ENCODE data around the gene TNPO3. TPM values are rescaled to one million over a fixed set of nuclear protein-coding genes. Genes with fewer than 3 reads are reported as not detected.

TNPO3 gene
- total and polyA plus RNA-seq, 4 donors, result 12.3 to 45.9 (median 25.9) TPM

GRCh38 chr7:128919241-128919640 is 135.7 kb downstream of the TNPO3 start:
- Histone ChIP-seq H3K36me3 (ENCODE audit: control insufficient read depth in 4 of 4, insufficient read depth in 4 of 4, low read length in 4 of 4) (no peaks in the 10 kb centered on the region), H3K4me3 (no peak overlapping the region), H3K9me3 (ENCODE audit: control insufficient read depth in 4 of 4, insufficient read depth in 3 of 4, low read length in 3 of 4) (peaks cover 0 to 12% (median 0%) of the 10 kb centered on the region in 4 donors), H3K9ac (ENCODE audit: insufficient read depth in 1 of 2, low read length in 2 of 2) (no peak overlapping the region), H3K4me1 (ENCODE audit: control insufficient read depth in 5 of 5, insufficient read depth in 5 of 5, low read length in 5 of 5) (peaks cover 0 to 8% (median 0%) of the 10 kb centered on the region in 5 donors), H3K27me3 (ENCODE audit: control insufficient read depth in 3 of 3, insufficient read depth in 3 of 3, low read length in 2 of 3) (peaks cover 2 to 35% (median 25%) of the 10 kb centered on the region in 3 donors), H3K27ac (ENCODE audit: low read depth in 1 of 2, low read length in 1 of 2) (no peak overlapping the region)
- no peak for TF ChIP-seq CTCF (IDR thresholded peaks at IDR 0.05; ENCODE audit: control extremely low read depth, extremely low read depth)
- 85 to 90% methylated on average over 6 of the region's 6 CpGs for whole genome bisulfite sequencing, 2 donors
- ATAC-seq (ENCODE audit: insufficient read depth, low FRiP score), result no peak
- DNase-seq, result no peak

GRCh38 chr7:128918016-128918665 is 136.8 kb downstream of the TNPO3 start:
- Histone ChIP-seq H3K9ac (ENCODE audit: insufficient read depth in 1 of 2, low read length in 2 of 2) (no peak overlapping the region), H3K36me3 (ENCODE audit: control insufficient read depth in 4 of 4, insufficient read depth in 4 of 4, low read length in 4 of 4) (no peaks in the 10 kb centered on the region), H3K4me1 (ENCODE audit: control insufficient read depth in 5 of 5, insufficient read depth in 5 of 5, low read length in 5 of 5) (peaks cover 0 to 8% (median 0%) of the 10 kb centered on the region in 5 donors), H3K27me3 (ENCODE audit: control insufficient read depth in 3 of 3, insufficient read depth in 3 of 3, low read length in 2 of 3) (peaks cover 5 to 40% (median 27%) of the 10 kb centered on the region in 3 donors), H3K27ac (ENCODE audit: low read depth in 1 of 2, low read length in 1 of 2) (no peak overlapping the region), H3K4me3 (no peak overlapping the region), H3K9me3 (ENCODE audit: control insufficient read depth in 4 of 4, insufficient read depth in 3 of 4, low read length in 3 of 4) (peaks cover 0 to 14% (median 0%) of the 10 kb centered on the region in 4 donors)
- ATAC-seq (ENCODE audit: insufficient read depth, low FRiP score) (no peak), DNase-seq (no peak)
- no peak for TF ChIP-seq CTCF (IDR thresholded peaks at IDR 0.05; ENCODE audit: control extremely low read depth, extremely low read depth)
- WGBS, 2 donors, result 88 to 92% methylated on average over 8 of the region's 8 CpGs

- DNase-seq (no peak), ATAC-seq (ENCODE audit: insufficient read depth, low FRiP score) (no peak)
- TF ChIP-seq CTCF (IDR thresholded peaks at IDR 0.05; ENCODE audit: control extremely low read depth, extremely low read depth), result no peak
- Histone ChIP-seq H3K27ac (ENCODE audit: low read depth in 1 of 2, low read length in 1 of 2) (no peak overlapping the region), H3K4me3 (no peak overlapping the region), H3K4me1 (ENCODE audit: control insufficient read depth in 5 of 5, insufficient read depth in 5 of 5, low read length in 5 of 5) (peaks cover 0 to 8% (median 0%) of the 10 kb centered on the region in 5 donors), H3K36me3 (ENCODE audit: control insufficient read depth in 4 of 4, insufficient read depth in 4 of 4, low read length in 4 of 4) (no peaks in the 10 kb centered on the region), H3K9me3 (ENCODE audit: control insufficient read depth in 4 of 4, insufficient read depth in 3 of 4, low read length in 3 of 4) (peaks cover 0 to 14% (median 0%) of the 10 kb centered on the region in 4 donors), H3K9ac (ENCODE audit: insufficient read depth in 1 of 2, low read length in 2 of 2) (no peak overlapping the region), H3K27me3 (ENCODE audit: control insufficient read depth in 3 of 3, insufficient read depth in 3 of 3, low read length in 2 of 3) (peaks cover 5 to 41% (median 27%) of the 10 kb centered on the region in 3 donors)
- WGBS, 2 donors, result 93 to 96% methylated on average over 2 of the region's 2 CpGs
Observed at GRCh38 chr7:128917122-128917521, 137.8 kb downstream of the TNPO3 start.

GRCh38 chr7:128916643-128916915 is 138.3 kb downstream of the TNPO3 start:
- Histone ChIP-seq H3K36me3 (ENCODE audit: control insufficient read depth in 4 of 4, insufficient read depth in 4 of 4, low read length in 4 of 4) (no peaks in the 10 kb centered on the region), H3K4me3 (no peak overlapping the region), H3K9me3 (ENCODE audit: control insufficient read depth in 4 of 4, insufficient read depth in 3 of 4, low read length in 3 of 4) (peaks cover 0 to 14% (median 0%) of the 10 kb centered on the region in 4 donors), H3K27ac (ENCODE audit: low read depth in 1 of 2, low read length in 1 of 2) (no peak overlapping the region), H3K27me3 (ENCODE audit: control insufficient read depth in 3 of 3, insufficient read depth in 3 of 3, low read length in 2 of 3) (peaks cover 5 to 41% (median 27%) of the 10 kb centered on the region in 3 donors), H3K4me1 (ENCODE audit: control insufficient read depth in 5 of 5, insufficient read depth in 5 of 5, low read length in 5 of 5) (peaks cover 0 to 13% (median 0%) of the 10 kb centered on the region in 5 donors), H3K9ac (ENCODE audit: insufficient read depth in 1 of 2, low read length in 2 of 2) (no peak overlapping the region)
- DNase-seq, result no peak
- TF ChIP-seq CTCF (IDR thresholded peaks at IDR 0.05; ENCODE audit: control extremely low read depth, extremely low read depth), result no peak
- no peak for ATAC-seq (ENCODE audit: insufficient read depth, low FRiP score)
- 94 to 97% methylated on average over 7 of the region's 7 CpGs for WGBS, 2 donors
